Stimulated activated naive CD8-positive, alpha-beta T cell treated with anti-CD3 and anti-CD28 coated beads, Interleukin-15, amount 100 ng/mL, for 72 hours (primary cell): ENCODE results near the gene SNRPD2.

Experiments used
- ATAC-seq: fragments of 150-1000 bp; cut with Tn5 transposase; 2 replicates; pipeline ENCODE4 v1.10.0; 2021; ENCODE audit warnings: mild to moderate bottlenecking, moderate library complexity
- DNase-seq, 2 donors: peaks; one replicate each; pipeline ENCODE4 v3.0.0; 2021 to 2022
- H3K27ac Mint-ChIP-seq, 2 donors: one replicate each; pipeline ENCODE4 v1.8.0; 2022; ENCODE audit warnings: mild to moderate bottlenecking in 2 of 2, mixed read lengths in 2 of 2, moderate library complexity in 2 of 2
- H3K27me3 Mint-ChIP-seq: one replicate; pipeline ENCODE4 v1.8.0; 2022; ENCODE audit warnings: mixed read lengths
- H3K4me1 Mint-ChIP-seq: one replicate; pipeline ENCODE4 v1.8.0; 2022; ENCODE audit warnings: mild to moderate bottlenecking, mixed read lengths
- H3K4me3 Mint-ChIP-seq, 2 donors: one replicate each; pipeline ENCODE4 v1.8.0; 2022; ENCODE audit warnings: mild to moderate bottlenecking in 2 of 2, mixed read lengths in 2 of 2, moderate library complexity in 1 of 2
- H3K9me3 Mint-ChIP-seq, 2 donors: one replicate each; pipeline ENCODE4 v1.8.0; 2022; ENCODE audit warnings: mixed read lengths in 2 of 2

SNRPD2 gene

DNA sequence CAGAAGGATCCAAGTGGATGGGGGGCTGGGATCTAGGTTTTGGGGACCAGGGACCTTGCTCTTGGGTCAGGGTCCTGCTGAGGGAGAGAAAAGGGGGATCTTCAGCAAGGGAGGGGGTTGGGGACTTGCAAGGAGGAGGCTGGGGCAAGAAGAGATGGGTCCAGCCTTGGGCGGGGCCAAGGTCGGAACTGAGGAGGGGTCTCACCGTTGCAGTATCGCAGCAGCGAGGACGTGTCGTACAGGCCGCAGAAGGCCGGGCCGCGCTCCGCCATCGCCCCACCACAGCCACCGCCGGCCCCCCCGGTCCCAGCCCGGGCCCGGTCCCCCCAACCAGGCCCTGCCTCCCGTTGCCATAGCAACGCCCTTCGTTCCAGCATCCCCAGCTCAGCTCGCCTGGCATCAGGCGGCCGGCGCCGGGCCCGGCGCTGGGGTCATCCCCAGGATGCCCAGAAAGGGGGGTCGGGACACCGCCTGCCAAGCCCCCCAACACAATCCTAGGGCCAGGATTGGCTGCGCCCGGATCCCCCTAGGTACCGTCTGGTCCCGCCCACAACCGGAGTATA lies 46.6 kb downstream of the SNRPD2 start:
- no peaks in the 10 kb centered on the region for H3K9me3 Mint-ChIP-seq
- H3K27ac Mint-ChIP-seq: peak overlapping the region; percentile 89 to 93
- H3K27me3 Mint-ChIP-seq: peaks cover 10% of the 10 kb centered on the region
- ATAC-seq (no peak), DNase-seq (no peak)
- peak overlapping the region; percentile 81 to 85 for H3K4me3 Mint-ChIP-seq
- peaks cover 54% of the 10 kb centered on the region for H3K4me1 Mint-ChIP-seq

DNA sequence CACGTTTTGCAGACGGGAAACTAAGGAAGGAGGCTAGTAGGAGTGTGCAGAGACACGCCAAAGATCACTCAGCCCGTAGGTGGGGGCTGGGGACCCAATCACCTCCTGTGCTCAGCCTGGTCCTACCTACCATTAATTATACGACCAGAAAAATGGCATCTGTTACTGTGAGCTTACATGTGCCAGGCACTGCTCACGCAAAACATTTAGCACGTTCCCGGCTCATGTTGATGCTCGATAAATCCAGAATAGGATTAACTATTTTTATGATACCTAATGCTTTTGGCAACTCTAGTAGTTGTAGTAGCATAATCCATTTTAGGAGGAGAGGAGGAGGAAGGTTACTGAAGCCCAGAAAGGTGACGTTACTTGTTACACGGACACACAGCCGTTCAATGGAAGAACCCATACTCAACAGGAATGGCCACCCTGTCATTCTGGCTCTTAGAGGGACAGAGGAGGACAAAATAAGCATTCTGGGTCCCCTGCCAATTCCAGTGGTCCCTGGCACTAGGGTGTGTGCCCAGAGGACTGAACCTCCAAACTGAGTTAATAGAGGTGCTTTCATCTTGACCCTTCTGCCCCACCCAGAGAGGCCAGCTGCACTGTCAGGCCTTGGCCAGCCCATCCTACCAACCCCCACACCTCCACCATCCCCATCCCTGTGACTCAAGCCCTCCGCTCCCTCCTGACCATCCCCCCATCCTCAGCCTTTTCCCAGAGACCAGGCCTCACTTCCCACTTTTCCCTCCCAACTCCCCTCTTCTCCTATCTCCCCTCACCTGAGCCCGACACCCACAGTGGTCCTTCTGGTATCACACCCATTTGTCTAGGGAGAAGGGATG lies 47.6 kb downstream of the SNRPD2 start:
- H3K27ac Mint-ChIP-seq: no peak overlapping the region
- H3K4me1 Mint-ChIP-seq: peaks cover 61% of the 10 kb centered on the region
- H3K9me3 Mint-ChIP-seq: no peaks in the 10 kb centered on the region
- ATAC-seq (no peak), DNase-seq (no peak)
- H3K27me3 Mint-ChIP-seq: peaks cover 10% of the 10 kb centered on the region
- H3K4me3 Mint-ChIP-seq: peak overlapping the region; percentile 83 to 86

DNA sequence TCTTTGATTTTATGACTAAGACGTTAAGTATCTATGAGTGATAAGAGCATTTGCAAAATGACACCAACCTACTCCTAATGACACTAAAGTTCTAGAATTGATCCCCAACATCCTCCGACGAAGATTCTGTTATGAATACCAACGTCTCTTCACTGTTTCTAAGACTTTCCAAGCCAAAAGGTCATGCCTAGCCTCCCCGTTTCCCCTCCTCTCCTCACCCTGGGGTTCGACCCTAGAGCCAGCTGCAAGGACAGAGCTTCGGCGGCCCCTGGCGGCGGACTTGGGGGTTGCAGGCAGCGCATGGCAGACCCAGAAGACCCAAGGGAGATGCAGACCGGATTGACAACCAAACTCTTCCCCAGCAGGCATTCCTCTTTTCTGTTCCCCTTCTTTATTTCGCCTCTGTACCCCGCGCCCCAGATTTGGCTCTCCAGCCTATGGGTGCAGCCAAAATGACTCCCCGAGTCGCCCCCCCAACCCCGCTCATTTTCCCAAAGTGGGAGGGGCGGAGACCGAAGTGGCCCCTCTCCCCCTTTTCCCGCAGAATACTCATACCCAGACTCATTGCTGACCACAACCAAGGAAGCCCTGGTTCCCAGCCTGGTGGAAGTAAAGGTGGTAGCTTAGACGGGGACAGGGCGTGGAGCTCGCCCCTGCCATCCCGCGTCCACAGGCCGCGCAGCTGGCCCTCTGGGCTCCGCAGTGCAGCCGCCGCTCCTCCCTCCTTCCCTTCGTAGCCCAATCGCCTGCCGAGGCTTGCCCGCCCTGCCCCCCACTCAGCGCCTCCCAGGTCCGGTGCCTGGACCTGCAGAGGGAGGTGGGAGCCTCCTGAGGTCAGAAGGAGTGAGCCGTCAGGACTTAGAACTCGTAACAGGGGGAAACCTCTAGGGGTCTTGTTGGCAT lies 48.5 kb downstream of the SNRPD2 start:
- Mint-ChIP-seq H3K27me3 (peaks cover 10% of the 10 kb centered on the region), H3K4me3 (peak overlapping the region; percentile 83 to 86), H3K4me1 (peaks cover 70% of the 10 kb centered on the region), H3K27ac (peak overlapping the region; percentile 93 to 97), H3K9me3 (no peaks in the 10 kb centered on the region)
- ATAC-seq (peak; percentile 45), DNase-seq (peak; percentile 96 to 97)

DNA sequence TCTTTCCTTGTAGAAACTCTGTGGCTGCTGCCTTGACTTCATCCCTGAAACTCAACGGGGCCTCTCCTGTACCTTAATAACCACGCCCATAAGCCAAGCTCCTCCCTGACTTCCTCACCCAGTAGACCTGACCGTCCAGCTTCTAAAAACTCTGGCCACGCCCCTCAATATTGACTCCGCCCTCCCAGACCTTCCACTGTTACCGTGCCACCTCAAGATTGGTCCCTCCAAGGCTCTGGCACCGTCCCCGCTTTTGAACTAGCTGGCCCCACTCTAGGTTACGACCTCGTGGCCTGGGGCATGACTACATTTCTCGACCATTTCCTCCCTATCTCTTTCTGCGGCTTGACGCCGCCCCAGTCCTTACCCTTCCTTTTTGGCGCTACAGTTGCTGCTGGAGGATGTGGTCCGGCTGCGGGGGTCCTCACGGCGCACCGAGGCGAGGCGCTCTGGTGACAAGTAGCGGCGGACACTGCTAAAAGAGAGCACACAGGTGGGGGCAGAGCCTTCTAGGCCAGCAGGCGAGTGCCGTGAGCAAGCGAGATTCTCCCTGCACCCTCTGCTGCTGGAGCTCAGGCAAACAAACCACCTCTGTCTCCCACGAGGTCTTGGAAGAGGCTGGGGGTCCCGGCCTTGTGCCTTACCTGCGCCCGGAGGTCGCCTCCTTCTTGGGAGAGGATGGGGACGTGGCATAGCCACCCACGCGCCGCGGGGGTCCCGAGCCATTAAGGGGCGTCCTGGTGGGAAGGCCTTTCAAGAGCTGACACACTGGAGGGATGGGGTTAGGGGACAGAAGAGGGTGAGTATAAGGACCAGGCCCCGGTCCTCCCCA lies 50.3 kb downstream of the SNRPD2 start:
- no peaks in the 10 kb centered on the region for H3K9me3 Mint-ChIP-seq
- peak; percentile 91 to 97 for DNase-seq
- peak overlapping the region; percentile 82 to 87 for H3K4me3 Mint-ChIP-seq
- peaks cover 10% of the 10 kb centered on the region for H3K27me3 Mint-ChIP-seq
- H3K27ac Mint-ChIP-seq: peak overlapping the region; percentile 96 to 97
- peaks cover 73% of the 10 kb centered on the region for H3K4me1 Mint-ChIP-seq
- ATAC-seq: peak; percentile 60

DNA sequence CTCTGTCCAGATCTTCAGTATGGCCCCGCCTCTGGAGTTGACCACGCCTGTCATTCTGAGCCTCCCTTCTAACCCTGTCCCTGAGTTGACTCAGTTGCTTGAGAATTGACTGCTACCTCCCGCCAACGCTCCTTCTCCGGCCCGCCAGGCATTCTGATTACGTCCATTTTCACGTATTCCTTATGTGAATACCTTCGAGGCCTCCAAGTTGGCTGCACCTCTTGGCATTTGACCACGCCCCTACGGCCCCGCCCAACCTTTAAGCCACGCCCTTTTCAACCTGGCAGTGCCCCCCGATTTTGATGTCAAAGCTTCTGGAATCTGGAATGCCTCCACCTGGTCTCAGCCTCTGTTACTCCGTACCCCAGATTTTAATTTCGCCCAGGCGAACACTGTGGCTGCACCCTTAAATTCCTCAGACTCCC lies 50.9 kb downstream of the SNRPD2 start:
- Mint-ChIP-seq H3K27me3 (peaks cover 10% of the 10 kb centered on the region), H3K9me3 (no peaks in the 10 kb centered on the region), H3K4me1 (peaks cover 67% of the 10 kb centered on the region), H3K27ac (peak overlapping the region; percentile 96 to 97), H3K4me3 (peak overlapping the region; percentile 82 to 87)
- ATAC-seq: no peak
- no peak for DNase-seq

DNA sequence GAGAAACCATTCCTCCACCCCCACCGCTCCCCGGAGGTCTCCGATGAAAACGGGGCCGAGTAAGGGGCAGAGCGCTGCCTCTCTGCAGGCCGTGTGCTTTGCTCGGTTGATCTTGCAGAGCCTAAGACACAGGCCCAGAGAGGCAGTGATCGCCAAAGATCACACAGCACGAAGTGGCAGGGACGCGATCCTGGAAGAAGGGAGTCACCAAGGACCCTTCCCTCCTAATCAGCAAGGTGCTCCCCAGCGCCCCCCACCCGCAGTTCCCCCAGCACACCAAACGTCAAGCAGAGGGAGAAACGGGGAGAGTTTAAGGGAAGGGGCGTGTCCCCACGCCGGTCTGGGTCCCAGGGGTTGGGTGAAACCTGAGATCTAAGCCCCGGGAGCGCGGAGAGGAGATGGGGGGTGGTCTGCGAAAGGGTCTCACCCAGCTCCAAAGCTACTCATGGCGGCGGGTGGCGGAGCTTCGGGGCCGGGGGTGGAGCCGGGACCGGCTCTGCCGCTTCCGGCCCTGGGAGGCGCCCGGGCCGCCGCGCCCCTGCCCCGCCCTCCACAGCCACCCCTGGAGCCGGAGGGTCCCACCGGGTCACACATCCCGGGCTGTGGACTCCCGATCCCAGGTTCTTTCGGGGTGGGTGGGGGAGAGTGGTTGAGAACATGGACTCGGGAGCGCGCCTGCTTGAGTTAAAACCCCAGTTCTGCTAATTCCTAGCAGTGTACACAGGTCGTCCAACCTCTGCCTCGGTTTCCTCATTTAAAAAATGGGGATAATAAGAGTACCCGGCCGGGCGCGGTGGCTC lies 52.6 kb downstream of the SNRPD2 start, which contains the start of gene EML2:
Gene EML2 (minus strand): TSS at position 468 of the 800 bp plus-strand sequence. CDS start 21 bp downstream, at position 447.
- no peaks in the 10 kb centered on the region for H3K9me3 Mint-ChIP-seq
- peak within 1 kb of the TSS; percentile 87 to 94 for H3K27ac Mint-ChIP-seq
- peak within 1 kb of the TSS; percentile 98 for H3K4me3 Mint-ChIP-seq
- peaks cover 2% of the 10 kb centered on the region for H3K27me3 Mint-ChIP-seq
- ATAC-seq (no peak), DNase-seq (peak; percentile 48 to 62)
- peaks cover 51% of the 10 kb centered on the region for H3K4me1 Mint-ChIP-seq

DNA sequence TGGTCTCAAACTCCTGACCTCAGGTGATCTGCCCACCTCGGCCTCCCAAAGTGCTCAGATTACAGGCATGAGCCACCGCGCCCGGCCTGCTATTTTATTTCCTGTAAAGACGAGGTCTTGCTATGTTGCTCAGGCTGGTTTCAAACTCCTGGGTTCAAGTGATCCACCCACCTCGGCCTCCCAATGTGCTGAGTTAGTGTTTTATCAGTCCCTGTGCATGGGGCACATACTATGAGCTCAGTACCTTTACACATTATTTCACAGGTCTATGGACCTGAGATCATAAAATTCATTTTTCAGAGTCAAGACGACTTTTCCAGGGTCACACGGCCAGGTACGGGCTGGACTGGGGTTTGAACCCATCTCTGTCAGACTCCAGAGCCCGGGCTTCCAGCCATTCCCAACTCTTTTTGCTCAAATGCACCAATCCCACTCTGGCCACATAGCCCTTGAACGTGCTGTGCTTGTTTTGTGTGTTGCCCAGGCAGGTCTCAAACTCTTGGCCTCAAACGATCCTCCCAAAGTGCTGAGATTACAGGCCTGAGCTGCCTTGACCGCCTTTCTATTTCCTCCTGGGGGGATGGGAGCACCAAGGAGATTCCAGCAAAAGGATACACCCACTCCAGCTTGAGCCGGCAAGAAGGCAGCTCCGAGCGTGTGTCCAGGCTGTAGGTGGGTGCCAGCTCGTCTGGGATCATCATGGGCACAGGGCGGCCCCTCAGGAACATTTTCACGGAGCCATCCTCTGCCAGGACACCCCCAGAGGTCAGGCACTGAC lies 53.7 kb downstream of the SNRPD2 start:
- DNase-seq: no peak
- no peaks in the 10 kb centered on the region for H3K9me3 Mint-ChIP-seq
- H3K4me1 Mint-ChIP-seq: peaks cover 41% of the 10 kb centered on the region

More for the DNA sequence above, 53.7 kb downstream of the SNRPD2 start:
- H3K27me3 Mint-ChIP-seq: no peaks in the 10 kb centered on the region
- H3K27ac Mint-ChIP-seq: peak overlapping the region in 1 of 2 donors; percentile 94
- ATAC-seq: no peak
- peak overlapping the region; percentile 98 for H3K4me3 Mint-ChIP-seq
